Measurements from ENCODE around the gene CITED1.

Gene CITED1

DNA sequence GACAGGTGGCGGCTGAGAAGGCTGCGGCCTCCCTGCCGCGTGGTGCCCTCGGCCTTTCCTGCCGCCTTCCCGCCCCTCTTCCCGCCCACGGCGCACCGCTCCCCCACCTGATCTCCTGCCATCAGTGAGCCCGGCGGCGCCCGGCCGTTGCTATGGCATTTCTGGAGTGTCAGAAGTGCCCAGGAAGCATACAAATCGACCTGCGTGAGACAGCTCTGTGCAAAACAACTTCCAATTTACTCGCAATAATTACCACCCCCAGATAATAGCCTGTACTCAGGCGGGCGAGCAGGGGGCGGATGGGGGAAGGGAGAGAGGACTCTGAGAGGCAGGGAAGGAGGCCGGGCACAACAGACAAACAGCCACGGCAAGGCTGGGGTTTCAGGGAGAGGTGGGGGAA, 50.3 kb downstream of the CITED1 start:
- H3K36me3 ChIP-seq (ENCODE audit: insufficient read depth, low read length) = no peaks in the 10 kb centered on the region
- H3K4me2 ChIP-seq (ENCODE audit: low read depth, low read length, poor library complexity, severe bottlenecking) = no peak overlapping the region
- H3K9me3 ChIP-seq (ENCODE audit: insufficient read depth, low read depth, low read length) = no peaks in the 10 kb centered on the region
- no peak overlapping the region for H2AFZ ChIP-seq (ENCODE audit: low read length)
- H3K4me3 ChIP-seq (ENCODE audit: low read length, poor library complexity, severe bottlenecking) = no peak overlapping the region
- no peaks in the 10 kb centered on the region for H3K79me2 ChIP-seq (ENCODE audit: insufficient read depth, low read length)
- TF ChIP-seq, protein P1, sequence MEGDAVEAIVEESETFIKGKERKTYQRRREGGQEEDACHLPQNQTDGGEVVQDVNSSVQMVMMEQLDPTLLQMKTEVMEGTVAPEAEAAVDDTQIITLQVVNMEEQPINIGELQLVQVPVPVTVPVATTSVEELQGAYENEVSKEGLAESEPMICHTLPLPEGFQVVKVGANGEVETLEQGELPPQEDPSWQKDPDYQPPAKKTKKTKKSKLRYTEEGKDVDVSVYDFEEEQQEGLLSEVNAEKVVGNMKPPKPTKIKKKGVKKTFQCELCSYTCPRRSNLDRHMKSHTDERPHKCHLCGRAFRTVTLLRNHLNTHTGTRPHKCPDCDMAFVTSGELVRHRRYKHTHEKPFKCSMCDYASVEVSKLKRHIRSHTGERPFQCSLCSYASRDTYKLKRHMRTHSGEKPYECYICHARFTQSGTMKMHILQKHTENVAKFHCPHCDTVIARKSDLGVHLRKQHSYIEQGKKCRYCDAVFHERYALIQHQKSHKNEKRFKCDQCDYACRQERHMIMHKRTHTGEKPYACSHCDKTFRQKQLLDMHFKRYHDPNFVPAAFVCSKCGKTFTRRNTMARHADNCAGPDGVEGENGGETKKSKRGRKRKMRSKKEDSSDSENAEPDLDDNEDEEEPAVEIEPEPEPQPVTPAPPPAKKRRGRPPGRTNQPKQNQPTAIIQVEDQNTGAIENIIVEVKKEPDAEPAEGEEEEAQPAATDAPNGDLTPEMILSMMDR (conservative IDR thresholded peaks at IDR 0.05; ENCODE audit: low read length) = no peak
- H3F3A ChIP-seq (ENCODE audit: low read depth) = no peaks in the 10 kb centered on the region
- no peak overlapping the region for H3K9ac ChIP-seq (ENCODE audit: low read depth, low read length, poor library complexity, severe bottlenecking)
- H4K20me1 ChIP-seq (ENCODE audit: insufficient read depth, low read length, poor library complexity, severe bottlenecking) = no peaks in the 10 kb centered on the region
- no peaks in the 10 kb centered on the region for H3K27me3 ChIP-seq (ENCODE audit: insufficient read depth, low read length, poor library complexity, severe bottlenecking)
- no peaks in the 10 kb centered on the region for H3K9me2 ChIP-seq (replicated peaks; ENCODE audit: low read depth, low read length)
- no peaks in the 10 kb centered on the region for H3K4me1 ChIP-seq (ENCODE audit: insufficient read depth, low read length, poor library complexity, severe bottlenecking)

DNA sequence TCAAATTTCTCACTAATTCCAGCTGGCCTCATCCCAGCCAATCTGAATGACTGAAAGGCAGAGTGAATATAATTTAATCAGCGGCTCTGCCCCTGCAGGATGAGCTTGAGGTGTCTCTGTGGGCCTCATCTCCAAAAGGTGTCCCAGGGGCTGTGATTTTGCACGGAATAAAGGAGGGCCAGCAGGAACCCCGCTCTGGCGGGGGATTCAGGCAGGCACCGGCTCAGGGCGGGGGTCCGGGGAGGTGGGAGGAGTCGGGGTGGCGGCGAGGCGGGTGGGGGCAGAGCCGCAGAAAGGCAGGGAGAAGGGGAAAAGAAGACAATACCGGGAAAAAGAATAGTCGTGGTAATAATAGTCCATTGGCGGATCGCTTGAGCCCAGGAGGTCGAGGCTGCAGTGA, 50.9 kb downstream of the CITED1 start:
- no peak for TF ChIP-seq EZH2phosphoT487 (IDR thresholded peaks at IDR 0.05; ENCODE audit: borderline replicate concordance)
- TF ChIP-seq, protein P1 (conservative IDR thresholded peaks at IDR 0.05; ENCODE audit: low read length) = no peak

DNA sequence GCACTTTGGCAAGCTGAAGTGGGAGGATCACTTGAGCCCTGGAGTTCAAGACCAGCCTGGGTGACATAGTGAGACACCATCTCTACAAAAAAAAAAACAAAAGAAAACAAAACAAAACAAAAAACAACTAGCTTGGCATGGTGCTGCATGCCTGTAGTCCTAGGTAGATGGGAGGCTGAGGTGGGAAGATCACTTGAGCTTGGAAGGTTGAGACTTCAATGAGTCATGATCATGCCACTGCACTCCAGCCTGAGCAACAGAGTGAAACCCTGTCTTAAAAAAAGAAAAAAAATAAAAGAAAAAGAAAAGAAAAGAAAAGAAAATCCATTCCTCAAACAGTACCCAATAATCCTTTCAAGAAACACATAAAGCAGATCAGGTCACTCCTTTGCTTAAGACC, 52.0 kb downstream of the CITED1 start:
- Histone ChIP-seq H2AFZ (ENCODE audit: low read length) (no peak overlapping the region), H3K79me2 (ENCODE audit: insufficient read depth, low read length) (no peaks in the 10 kb centered on the region), H3K9me3 (ENCODE audit: insufficient read depth, low read depth, low read length) (no peaks in the 10 kb centered on the region), H3F3A (ENCODE audit: low read depth) (no peaks in the 10 kb centered on the region), H3K4me1 (ENCODE audit: insufficient read depth, low read length, poor library complexity, severe bottlenecking) (no peaks in the 10 kb centered on the region), H3K9me2 (replicated peaks; ENCODE audit: low read depth, low read length) (no peaks in the 10 kb centered on the region), H4K20me1 (ENCODE audit: insufficient read depth, low read length, poor library complexity, severe bottlenecking) (no peaks in the 10 kb centered on the region), H3K4me3 (ENCODE audit: low read length, poor library complexity, severe bottlenecking) (no peak overlapping the region), H3K4me2 (ENCODE audit: low read depth, low read length, poor library complexity, severe bottlenecking) (no peak overlapping the region), H3K9ac (ENCODE audit: low read depth, low read length, poor library complexity, severe bottlenecking) (no peak overlapping the region), H3K27me3 (ENCODE audit: insufficient read depth, low read length, poor library complexity, severe bottlenecking) (no peaks in the 10 kb centered on the region), H3K36me3 (ENCODE audit: insufficient read depth, low read length) (no peaks in the 10 kb centered on the region)
- TF ChIP-seq, protein P1 (conservative IDR thresholded peaks at IDR 0.05; ENCODE audit: low read length) = no peak
- no peak for TF ChIP-seq EZH2phosphoT487 (IDR thresholded peaks at IDR 0.05; ENCODE audit: borderline replicate concordance)

More for the DNA sequence above, 50.9 kb downstream of the CITED1 start:
- Histone ChIP-seq H3K4me3 (ENCODE audit: low read length, poor library complexity, severe bottlenecking) (no peak overlapping the region), H3K4me2 (ENCODE audit: low read depth, low read length, poor library complexity, severe bottlenecking) (no peak overlapping the region), H4K20me1 (ENCODE audit: insufficient read depth, low read length, poor library complexity, severe bottlenecking) (no peaks in the 10 kb centered on the region), H3K36me3 (ENCODE audit: insufficient read depth, low read length) (no peaks in the 10 kb centered on the region), H3F3A (ENCODE audit: low read depth) (no peaks in the 10 kb centered on the region), H3K9me2 (replicated peaks; ENCODE audit: low read depth, low read length) (no peaks in the 10 kb centered on the region), H3K79me2 (ENCODE audit: insufficient read depth, low read length) (no peaks in the 10 kb centered on the region), H3K9ac (ENCODE audit: low read depth, low read length, poor library complexity, severe bottlenecking) (no peak overlapping the region), H2AFZ (ENCODE audit: low read length) (no peak overlapping the region), H3K9me3 (ENCODE audit: insufficient read depth, low read depth, low read length) (no peaks in the 10 kb centered on the region), H3K4me1 (ENCODE audit: insufficient read depth, low read length, poor library complexity, severe bottlenecking) (no peaks in the 10 kb centered on the region), H3K27me3 (ENCODE audit: insufficient read depth, low read length, poor library complexity, severe bottlenecking) (no peaks in the 10 kb centered on the region)

Measured in Loucy (cell line).